GM19452 (cell line): Measurements from ENCODE around the gene VCX2.
"Not testable (repeated sequence)": the region's sequence is repeated elsewhere in the genome, so short reads cannot be mapped to it uniquely, and the experiment has no call there.

Experiments used
- ATAC-seq: cut with Tn5 transposase; IDR thresholded peaks from one replicate; pipeline ENCODE4 v1.9.1; 2021; ENCODE audit not compliant: unreplicated experiment

VCX2 gene

GRCh38 chrX:8125566-8125965 lies 45.5 kb downstream of the VCX2 start:
- no peak for ATAC-seq

DNA sequence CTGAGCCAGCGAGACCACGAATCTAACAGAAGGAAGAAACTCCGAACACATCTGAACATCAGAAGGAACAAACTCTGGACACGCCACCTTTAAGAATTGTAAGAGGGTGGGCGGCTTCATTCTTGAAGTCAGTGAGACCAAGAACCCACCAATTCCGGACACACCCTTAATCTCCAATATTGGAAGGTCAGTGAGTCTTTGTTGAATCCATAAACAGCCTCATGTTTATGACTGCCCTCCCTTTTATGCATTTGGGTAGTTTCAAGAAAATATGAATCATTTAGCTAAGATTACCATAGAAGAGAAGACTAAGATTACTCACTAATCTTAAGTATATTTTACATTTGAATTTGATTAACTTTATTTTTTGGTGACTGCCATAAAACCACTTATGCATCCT lies 48.5 kb downstream of the VCX2 start:
- ATAC-seq = no peak

DNA sequence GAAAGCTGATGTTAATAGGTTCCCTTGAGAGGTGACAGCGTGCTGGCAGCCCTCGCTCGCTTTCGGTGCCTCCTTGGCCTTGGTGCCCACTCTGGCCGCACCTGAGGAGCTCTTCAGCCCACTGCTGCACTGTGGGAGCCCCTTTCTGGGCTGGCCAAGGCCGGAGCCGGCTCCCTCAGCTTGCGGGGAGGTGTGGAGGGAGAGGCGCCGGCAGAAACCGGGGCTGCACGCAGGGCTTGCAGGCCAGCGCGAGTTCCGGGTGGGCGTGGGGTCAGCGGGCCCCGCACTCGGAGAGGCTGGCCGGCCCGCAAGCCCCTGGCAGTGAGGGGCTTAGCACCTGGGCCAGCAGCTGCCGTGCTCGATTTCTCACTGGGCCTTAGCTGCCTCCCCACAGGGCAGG lies 49.7 kb downstream of the VCX2 start:
- ATAC-seq = not testable (repeated sequence)
